HEK293 (cell line): Measurements from ENCODE around the gene DPH5.

Experiments
- CTCF ChIA-PET: fragments of 350-600 bp; formaldehyde crosslinking; extraction: SDS; loops from one replicate; lab custom pipeline; 2021; ENCODE audit warnings: antibody characterized with exemption; lab: Yijun Ruan, JAX
- POLR2A ChIA-PET: fragments of 300-600 bp; formaldehyde crosslinking; extraction: SDS; loops from one replicate; lab custom pipeline; 2020; ENCODE audit warnings: antibody characterized with exemption, inconsistent platforms; lab: Yijun Ruan, JAX
- H3K27ac ChIP-seq: fragments of 200-500 bp; sonication (Bioruptor generic); 2 replicates; pipeline ENCODE4 v1.5.1; 2014; ENCODE audit warnings: low read depth, low read length, control low read depth, inconsistent platforms; ENCODE audit errors: extremely low read depth
- H3K36me3 ChIP-seq, 2 experiments: fragments of 200-500 bp in 1 of 2; sonication (Bioruptor generic) in 1 of 2; 1 replicate in 1 of 2; 2 replicates in 1 of 2; pipeline ENCODE4 v1.5.1; 2014 to 2017; ENCODE audit warnings: inconsistent platforms in 2 of 2, low read length in 2 of 2; ENCODE audit not compliant: control insufficient read depth in 2 of 2, insufficient read depth in 1 of 2
- H3K4me1 ChIP-seq: fragments of 200-500 bp; sonication (Bioruptor generic); 2 replicates; pipeline ENCODE4 v1.5.1; 2014; ENCODE audit warnings: mild to moderate bottlenecking, low read length, inconsistent platforms; ENCODE audit not compliant: control insufficient read depth, insufficient read depth
- H3K4me3 ChIP-seq: 2 replicates; pipeline ENCODE4 v1.5.1; 2011; ENCODE audit warnings: low read depth, mild to moderate bottlenecking, control low read depth, low read length, moderate library complexity
- H3K9me3 ChIP-seq: fragments of 200-500 bp; sonication (Bioruptor generic); 2 replicates; pipeline ENCODE4 v1.5.1; 2014; ENCODE audit warnings: low read depth, low read length, inconsistent platforms; ENCODE audit not compliant: control insufficient read depth, insufficient read depth
- HOXD13 ChIP-seq: sonication (generic); formaldehyde crosslinking; IDR thresholded peaks from 2 replicates; pipeline ENCODE4 v1.8.0; 2022; ENCODE audit warnings: missing genetic modification reagents, borderline replicate concordance
- KLF10 ChIP-seq: fragments of 450-650 bp; IDR thresholded peaks from 2 replicates; pipeline ENCODE4 v1.5.1; 2018; ENCODE audit warnings: missing biosample characterization, mild to moderate bottlenecking, missing genetic modification characterization
- MZF1 ChIP-seq: fragments of 450-650 bp; formaldehyde crosslinking; IDR thresholded peaks from 2 replicates; pipeline ENCODE4 v1.5.1; 2017; ENCODE audit warnings: missing biosample characterization, missing genetic modification characterization, borderline replicate concordance
- OVOL3 ChIP-seq: fragments of 450-650 bp; formaldehyde crosslinking; IDR thresholded peaks from 2 replicates; pipeline ENCODE4 v1.5.1; 2016; ENCODE audit warnings: missing biosample characterization, missing genetic modification characterization
- PATZ1 ChIP-seq: fragments of 450-650 bp; formaldehyde crosslinking; IDR thresholded peaks from 2 replicates; pipeline ENCODE4 v1.5.1; 2016; ENCODE audit warnings: missing biosample characterization, missing genetic modification characterization
- RBAK ChIP-seq: fragments of 450-650 bp; formaldehyde crosslinking; IDR thresholded peaks from 2 replicates; pipeline ENCODE4 v1.5.1; 2016; ENCODE audit warnings: missing biosample characterization, missing genetic modification characterization
- ZBTB20 ChIP-seq: fragments of 450-650 bp; formaldehyde crosslinking; IDR thresholded peaks from 2 replicates; pipeline ENCODE4 v1.5.1; 2016; ENCODE audit warnings: missing biosample characterization, missing genetic modification characterization
- ZBTB8A ChIP-seq: fragments of 450-650 bp; formaldehyde crosslinking; IDR thresholded peaks from 2 replicates; pipeline ENCODE4 v1.5.1; 2016; ENCODE audit warnings: missing biosample characterization, missing genetic modification characterization
- ZFP3 ChIP-seq: fragments of 450-650 bp; formaldehyde crosslinking; IDR thresholded peaks from 2 replicates; pipeline ENCODE4 v1.5.1; 2016; ENCODE audit warnings: low read depth, missing biosample characterization, missing genetic modification characterization
- ZNF138 ChIP-seq: fragments of 450-650 bp; formaldehyde crosslinking; IDR thresholded peaks from 2 replicates; pipeline ENCODE4 v1.5.1; 2016; ENCODE audit warnings: missing biosample characterization, missing genetic modification characterization, borderline replicate concordance
- ZNF140 ChIP-seq: fragments of 450-650 bp; formaldehyde crosslinking; IDR thresholded peaks from 2 replicates; pipeline ENCODE4 v1.5.1; 2016; ENCODE audit warnings: missing biosample characterization, missing genetic modification characterization
- ZNF174 ChIP-seq: fragments of 450-650 bp; formaldehyde crosslinking; IDR thresholded peaks from 2 replicates; pipeline ENCODE4 v1.5.0; 2017; ENCODE audit warnings: missing biosample characterization, mild to moderate bottlenecking, missing genetic modification characterization
- ZNF18 ChIP-seq: fragments of 450-650 bp; formaldehyde crosslinking; IDR thresholded peaks from 2 replicates; pipeline ENCODE4 v1.5.1; 2016; ENCODE audit warnings: missing biosample characterization, missing genetic modification characterization
- ZNF274 ChIP-seq, 2 experiments: fragments of 200-500 bp in 1 of 2; fragments of 450-650 bp in 1 of 2; sonication (Bioruptor generic) in 1 of 2; formaldehyde crosslinking in 1 of 2; IDR thresholded peaks; 2 replicates each; pipeline versions ENCODE4 v1.5.1 to v1.6.1; 2014 to 2016; ENCODE audit warnings: borderline replicate concordance in 1 of 2, inconsistent platforms in 1 of 2, low read length in 1 of 2, missing biosample characterization in 1 of 2, missing genetic modification characterization in 1 of 2
- ZNF292 ChIP-seq: fragments of 450-650 bp; formaldehyde crosslinking; IDR thresholded peaks from 2 replicates; pipeline ENCODE4 v1.5.1; 2016; ENCODE audit warnings: low read depth, missing biosample characterization, missing genetic modification characterization, borderline replicate concordance
- ZNF324 ChIP-seq: fragments of 450-650 bp; formaldehyde crosslinking; IDR thresholded peaks from 2 replicates; pipeline ENCODE4 v1.5.1; 2016; ENCODE audit warnings: missing biosample characterization, missing genetic modification characterization
- ZNF335 ChIP-seq: fragments of 450-650 bp; formaldehyde crosslinking; conservative IDR thresholded peaks from 2 replicates; pipeline ENCODE4 v1.5.1; 2016; ENCODE audit warnings: missing biosample characterization, missing genetic modification characterization
- ZNF394 ChIP-seq: fragments of 450-650 bp; formaldehyde crosslinking; IDR thresholded peaks from 2 replicates; pipeline ENCODE4 v1.5.1; 2016; ENCODE audit warnings: missing biosample characterization, missing genetic modification characterization, mild to moderate bottlenecking, moderate library complexity, borderline replicate concordance
- ZNF426 ChIP-seq: fragments of 450-650 bp; formaldehyde crosslinking; IDR thresholded peaks from 2 replicates; pipeline ENCODE4 v1.5.1; 2017; ENCODE audit warnings: missing biosample characterization, missing genetic modification characterization, mild to moderate bottlenecking, inconsistent platforms, moderate library complexity
- ZNF521 ChIP-seq: fragments of 450-650 bp; formaldehyde crosslinking; IDR thresholded peaks from 2 replicates; pipeline ENCODE4 v1.5.1; 2017; ENCODE audit warnings: missing biosample characterization, mild to moderate bottlenecking, missing genetic modification characterization
- ZNF544 ChIP-seq: fragments of 450-650 bp; formaldehyde crosslinking; IDR thresholded peaks from 2 replicates; pipeline ENCODE4 v1.5.0; 2017; ENCODE audit warnings: missing biosample characterization, missing genetic modification characterization
- ZNF571 ChIP-seq: fragments of 450-650 bp; formaldehyde crosslinking; IDR thresholded peaks from 2 replicates; pipeline ENCODE4 v1.5.0; 2017; ENCODE audit warnings: missing biosample characterization, missing genetic modification characterization
- ZNF621 ChIP-seq: fragments of 450-650 bp; formaldehyde crosslinking; IDR thresholded peaks from 2 replicates; pipeline ENCODE4 v1.5.1; 2017; ENCODE audit warnings: missing biosample characterization, missing genetic modification characterization
- ZNF654 ChIP-seq: fragments of 450-650 bp; formaldehyde crosslinking; IDR thresholded peaks from 2 replicates; pipeline ENCODE4 v1.5.1; 2016; ENCODE audit warnings: low read depth, missing biosample characterization, missing genetic modification characterization
- ZNF660 ChIP-seq: fragments of 450-650 bp; IDR thresholded peaks from 2 replicates; pipeline ENCODE4 v1.5.1; 2018; ENCODE audit warnings: missing biosample characterization, mild to moderate bottlenecking, missing genetic modification characterization
- ZNF670 ChIP-seq: fragments of 450-650 bp; formaldehyde crosslinking; IDR thresholded peaks from 2 replicates; pipeline ENCODE4 v1.5.1; 2016; ENCODE audit warnings: missing biosample characterization, missing genetic modification characterization, low read depth

The DPH5 gene

GRCh38 chr1:101028466-101028865 lies 2.9 kb upstream of the DPH5 start:
- TF ChIP-seq ZNF670 (tag by site-specific recombination) (no peak), ZNF140 (tag by site-specific recombination) (no peak), ZNF335 (tag by site-specific recombination) (no peak), ZNF138 (no peak), ZBTB20 (tag by site-specific recombination) (no peak), OVOL3 (tag by site-specific recombination) (no peak), ZNF660 (no peak), ZFP3 (no peak), ZNF174 (no peak), ZNF654 (no peak), ZNF426 (tag by site-specific recombination) (no peak), ZNF274 (IDR thresholded peaks at IDR 0.05; ENCODE audit: low read length) (no peak), ZNF274 (tag by site-specific recombination; IDR thresholded peaks at IDR 0.05; ENCODE audit: borderline replicate concordance) (no peak), ZNF394 (tag by site-specific recombination) (no peak), ZNF571 (no peak), ZNF521 (tag by site-specific recombination) (no peak), ZNF621 (no peak), ZNF324 (no peak)
- ChIA-PET POLR2A (no interaction called here), CTCF (interaction anchor here (0.6 kb wide), 1 partner anchor 36 kb away, joined by 3 read pairs; no protein-coding TSS in a partner anchor)
- H3K9me3 ChIP-seq: no peaks in the 10 kb centered on the region
- H3K27ac ChIP-seq: no peak overlapping the region
- H3K4me3 ChIP-seq: no peak overlapping the region
- peaks cover 4 to 15% of the 10 kb centered on the region in 2 experiments; a peak in 2 of 3 replicates for H3K36me3 ChIP-seq
- H3K4me1 ChIP-seq: 0 out of 2 replicates have a peak, but pooled peaks cover 3% of the 10 kb centered on the region

DNA sequence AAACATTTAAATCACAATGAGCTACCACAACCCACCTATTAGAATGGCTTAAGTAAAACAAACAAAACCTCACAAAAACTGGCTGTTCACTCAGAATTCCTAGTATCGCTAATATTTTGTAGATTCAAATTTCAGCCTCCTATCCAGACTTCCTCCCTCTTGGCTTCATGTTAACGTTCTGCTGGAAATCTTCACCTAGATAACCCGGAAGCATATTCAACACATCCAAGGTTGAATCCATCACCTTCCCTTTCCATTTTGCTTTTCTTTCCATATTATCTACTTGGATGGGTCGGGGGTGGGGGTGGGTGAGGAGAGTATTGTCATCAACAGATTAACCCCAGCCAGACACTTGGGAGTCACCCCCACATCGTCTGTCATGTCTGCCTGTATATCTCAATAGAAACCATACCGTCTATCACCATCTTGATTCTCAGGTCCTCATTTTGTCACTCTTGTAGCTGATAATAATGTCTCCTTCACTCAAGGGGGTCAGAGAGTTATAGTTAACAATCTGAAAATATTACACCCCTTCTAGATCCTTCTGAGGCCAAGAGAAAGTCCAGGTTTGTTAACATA lies 1.7 kb upstream of the DPH5 start:
- ChIA-PET CTCF (interaction anchor here (1.0 kb wide), 1 partner anchor 261 kb away, joined by 3 read pairs; no protein-coding TSS in a partner anchor), POLR2A (no interaction called here)
- peaks cover 4 to 25% of the 10 kb centered on the region in 2 experiments; a peak in 2 of 3 replicates for H3K36me3 ChIP-seq
- no peak overlapping the region for H3K27ac ChIP-seq
- no peaks in the 10 kb centered on the region for H3K9me3 ChIP-seq
- H3K4me1 ChIP-seq: peaks cover 3% of the 10 kb centered on the region; the same call in 1 of the 2 replicates
- TF ChIP-seq ZNF292 (tag by site-specific recombination): no peak
- TF ChIP-seq ZNF18: no peak
- no peak for TF ChIP-seq ZNF544 (tag by site-specific recombination)
- no peak for TF ChIP-seq KLF10
- TF ChIP-seq MZF1 (tag by site-specific recombination): no peak
- TF ChIP-seq PATZ1 (tag by site-specific recombination): no peak
- TF ChIP-seq RBAK: no peak
- no peak for TF ChIP-seq HOXD13 (CRISPR knock-in tag)
- TF ChIP-seq ZBTB8A (tag by site-specific recombination): no peak
- no peak overlapping the region for H3K4me3 ChIP-seq
